ENCODE results near the gene HMGB1.

GRCh38 chr13:30499338-30499737 is 33.6 kb upstream of the HMGB1 start:
- TF ChIP-seq POLR2AphosphoS5 (IDR thresholded peaks at IDR 0.05; ENCODE audit: insufficient read depth, low read depth, low read length) (no peak), EZH2 (IDR thresholded peaks at IDR 0.05; ENCODE audit: borderline replicate concordance, low read depth, low read length, severe bottlenecking) (no peak)

Measured in endothelial cell of umbilical vein (primary cell).